Fibroblast of skin of right biceps (primary cell): ENCODE results near the gene PNLIPRP2.
A peak's percentile ranks its signal among the peaks of the same experiment; 100 is the strongest.

Experiments used
- DNase-seq: peaks from one replicate; pipeline ENCODE4 v3.0.0-alpha.2; 2013

Gene PNLIPRP2

DNA sequence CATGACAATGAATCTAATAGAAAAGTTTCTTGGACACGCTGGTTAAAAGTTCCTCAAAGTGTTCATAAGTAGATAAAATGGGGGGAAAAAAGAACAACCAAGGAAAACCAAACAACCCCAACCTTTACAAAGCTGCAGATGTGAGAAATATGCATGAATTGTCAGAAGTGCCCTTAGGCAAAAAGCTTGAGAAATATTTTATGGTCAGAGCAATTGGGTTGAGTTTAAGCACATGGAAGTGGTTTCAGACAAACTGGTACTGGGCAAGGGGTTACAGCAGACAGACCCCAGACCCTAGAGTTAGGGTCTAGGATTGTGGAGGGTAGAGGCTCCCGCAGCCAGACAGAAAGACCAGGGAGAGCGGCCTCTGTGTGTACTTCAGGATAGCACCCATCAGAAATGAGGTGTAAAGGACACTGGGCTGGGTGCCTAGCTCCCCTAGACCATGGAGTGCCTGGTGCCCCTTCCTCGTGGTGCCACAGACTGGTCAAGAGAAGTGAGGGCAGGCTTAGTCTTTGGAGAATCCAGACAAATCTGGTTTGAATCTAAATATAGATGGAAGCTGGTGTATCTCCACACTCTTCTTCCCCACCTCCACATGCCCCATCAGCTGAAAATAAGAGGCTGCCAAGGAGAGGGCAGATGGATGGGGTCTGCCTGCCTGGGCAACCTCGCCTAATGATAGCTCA, 37.3 kb downstream of the PNLIPRP2 start:
- no peak for DNase-seq

- no peak for DNase-seq
These were observed 38.4 kb downstream of the PNLIPRP2 start for GRCh38 chr10:116659049-116659670.

GRCh38 chr10:116660860-116661259, 40.1 kb downstream of the PNLIPRP2 start:
- DNase-seq: no peak

DNA sequence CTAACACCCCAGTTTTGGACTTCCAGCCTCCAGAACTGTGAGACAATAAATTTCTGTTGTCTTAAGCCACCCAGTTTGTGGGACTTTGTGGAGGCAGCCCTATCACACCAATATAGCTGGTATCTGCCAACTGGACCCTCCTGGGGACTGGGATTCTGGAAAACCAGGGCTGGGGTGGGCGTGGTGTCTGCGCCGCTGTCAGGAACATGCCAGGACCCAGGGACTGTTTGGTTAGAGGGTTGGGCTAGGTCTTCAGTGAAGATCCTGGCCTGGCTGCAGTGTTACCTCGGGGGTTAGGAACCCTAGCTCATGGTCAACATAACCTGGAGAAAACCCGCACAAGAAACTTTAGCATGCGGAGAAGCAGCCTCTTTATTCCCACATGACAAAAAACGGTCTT, 42.6 kb downstream of the PNLIPRP2 start:
- DNase-seq: no peak

- no peak for DNase-seq
These were observed 43.9 kb downstream of the PNLIPRP2 start for GRCh38 chr10:116664631-116665030.

DNA sequence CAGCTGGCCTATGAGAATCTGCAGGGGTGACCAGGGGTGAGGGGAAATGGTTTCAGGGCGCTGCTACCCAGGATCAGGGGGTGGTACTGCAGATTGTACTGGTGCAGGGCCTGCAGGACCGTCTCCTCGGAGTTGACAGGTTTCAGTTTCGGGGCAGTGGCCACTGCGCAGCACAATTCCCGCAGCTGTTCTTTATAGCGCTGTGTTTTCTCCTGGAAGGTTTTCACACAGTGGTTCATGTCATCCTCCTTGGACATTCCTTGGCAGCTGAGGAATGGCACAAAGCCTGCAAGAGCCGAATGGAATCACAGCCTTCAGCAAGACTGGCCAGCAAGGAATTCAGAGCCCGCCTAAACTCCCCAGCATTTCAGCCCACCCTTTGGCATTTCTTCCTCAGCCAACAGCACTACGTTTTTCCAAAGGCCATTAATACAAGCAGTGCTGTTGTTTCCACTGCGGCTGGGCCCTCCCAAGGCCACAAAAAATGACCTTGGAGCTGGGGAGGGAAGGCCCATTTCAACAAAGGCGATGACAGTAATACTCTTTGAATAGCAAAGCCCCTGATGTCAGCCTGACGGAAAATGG, 44.9 kb downstream of the PNLIPRP2 start:
- DNase-seq: no peak

DNA sequence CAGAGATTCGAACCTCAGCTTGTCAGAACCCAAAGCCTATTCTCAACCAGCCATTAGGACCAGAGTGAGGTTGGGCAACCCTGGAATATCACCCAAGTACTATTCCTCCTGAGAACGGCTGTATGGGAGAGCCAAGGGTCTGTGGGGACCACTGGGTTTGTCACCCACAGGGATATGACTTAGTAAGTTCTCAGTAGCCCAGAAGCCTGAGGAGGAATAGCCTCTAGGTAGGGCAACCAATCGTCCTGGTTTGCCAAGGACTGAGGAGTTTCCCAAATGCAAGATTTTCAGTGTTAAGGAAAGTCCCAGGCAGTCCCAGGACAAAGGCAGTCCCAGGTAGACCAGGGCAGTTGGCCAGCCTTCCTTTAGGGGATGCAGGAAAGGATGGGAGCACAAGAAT, 46.7 kb downstream of the PNLIPRP2 start:
- no peak for DNase-seq

- no peak for DNase-seq
These were observed 47.3 kb downstream of the PNLIPRP2 start for GRCh38 chr10:116668018-116668417.

GRCh38 chr10:116668446-116668845, 47.7 kb downstream of the PNLIPRP2 start:
- DNase-seq: no peak

GRCh38 chr10:116669080-116669479, 48.3 kb downstream of the PNLIPRP2 start:
- DNase-seq: no peak

GRCh38 chr10:116669832-116670644, 49.3 kb downstream of the PNLIPRP2 start:
- DNase-seq: no peak

GRCh38 chr10:116670706-116671105, 50.0 kb downstream of the PNLIPRP2 start:
- no peak for DNase-seq

DNA sequence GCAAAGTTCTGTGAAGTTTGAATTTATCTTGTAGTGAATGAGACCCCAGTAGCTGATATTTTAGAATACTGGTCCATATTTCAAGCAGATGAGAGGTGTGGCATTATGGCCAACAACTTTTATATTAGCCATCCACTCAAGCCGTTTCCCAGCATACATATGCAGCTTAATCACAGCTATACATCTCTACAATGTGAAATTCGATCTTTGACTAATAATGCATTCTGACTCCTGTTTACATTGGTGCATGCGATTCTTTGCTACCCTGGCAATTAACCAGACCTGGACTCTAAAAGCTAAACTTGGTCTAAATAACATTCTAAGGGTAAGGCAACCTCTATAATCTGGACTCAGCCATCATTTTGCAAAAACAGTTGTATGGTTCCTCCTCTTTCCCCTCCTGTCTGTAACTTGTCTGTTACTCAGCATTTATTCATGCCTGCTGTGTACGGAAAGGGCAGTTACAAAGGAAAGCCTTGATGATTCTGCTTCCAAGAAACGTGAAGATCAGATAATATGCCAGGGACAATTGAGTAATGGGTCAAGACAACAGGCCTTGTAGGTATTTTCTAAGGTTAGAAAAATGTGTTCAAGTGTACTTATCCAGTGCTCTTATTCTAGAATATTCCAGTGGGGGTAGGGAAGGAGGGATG, 50.6 kb downstream of the PNLIPRP2 start:
- peak; percentile 21 for DNase-seq

GRCh38 chr10:116672891-116673290, 52.1 kb downstream of the PNLIPRP2 start:
- DNase-seq: no peak

GRCh38 chr10:116673866-116674265, 53.1 kb downstream of the PNLIPRP2 start:
- DNase-seq: no peak

- no peak for DNase-seq
These were observed 54.2 kb downstream of the PNLIPRP2 start for GRCh38 chr10:116674901-116675423.

- DNase-seq: no peak
These were observed 55.4 kb downstream of the PNLIPRP2 start for GRCh38 chr10:116676118-116676517.

DNA sequence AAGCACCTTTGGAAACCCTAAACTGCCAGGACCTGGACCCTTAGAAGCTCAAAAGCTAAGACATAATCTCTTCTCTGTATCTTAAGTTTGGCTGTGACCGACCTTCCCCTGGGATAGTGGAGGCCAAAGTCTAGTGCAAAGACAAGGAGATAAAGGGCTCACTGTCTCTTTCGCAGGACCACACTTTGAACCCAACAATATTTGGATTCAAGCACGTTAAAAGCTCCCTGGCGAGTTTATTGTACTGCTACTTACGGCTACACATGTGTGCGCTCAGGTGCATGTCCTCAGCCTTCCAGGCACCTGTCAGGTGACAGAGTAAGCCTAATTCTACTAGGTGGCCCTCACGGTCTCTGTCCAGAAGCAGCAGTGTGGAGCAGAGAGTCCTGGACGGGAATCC, 55.9 kb downstream of the PNLIPRP2 start:
- no peak for DNase-seq

GRCh38 chr10:116679351-116679750, 58.6 kb downstream of the PNLIPRP2 start:
- DNase-seq: no peak

GRCh38 chr10:116683166-116683565, 62.4 kb downstream of the PNLIPRP2 start:
- DNase-seq: no peak

DNA sequence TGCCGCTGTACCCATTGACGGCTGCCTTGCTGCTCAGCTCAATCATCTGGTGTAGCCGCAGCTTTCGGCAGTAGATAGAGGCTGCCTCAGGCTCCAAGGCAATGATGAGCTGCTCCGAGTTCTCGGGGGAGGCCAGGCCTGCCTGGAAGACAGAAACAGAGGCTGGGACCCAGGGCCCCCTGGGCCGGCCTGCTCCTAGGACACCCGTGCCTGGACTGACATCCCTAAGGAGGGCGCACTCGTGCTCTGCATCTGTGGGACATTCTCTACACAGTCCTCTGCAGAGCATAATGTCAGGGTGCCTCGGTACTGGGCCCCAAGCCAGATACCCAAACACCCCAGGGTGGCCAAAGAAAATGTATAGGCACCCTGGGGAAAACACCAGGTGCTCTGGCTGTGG, 63.1 kb downstream of the PNLIPRP2 start:
- DNase-seq: no peak

DNA sequence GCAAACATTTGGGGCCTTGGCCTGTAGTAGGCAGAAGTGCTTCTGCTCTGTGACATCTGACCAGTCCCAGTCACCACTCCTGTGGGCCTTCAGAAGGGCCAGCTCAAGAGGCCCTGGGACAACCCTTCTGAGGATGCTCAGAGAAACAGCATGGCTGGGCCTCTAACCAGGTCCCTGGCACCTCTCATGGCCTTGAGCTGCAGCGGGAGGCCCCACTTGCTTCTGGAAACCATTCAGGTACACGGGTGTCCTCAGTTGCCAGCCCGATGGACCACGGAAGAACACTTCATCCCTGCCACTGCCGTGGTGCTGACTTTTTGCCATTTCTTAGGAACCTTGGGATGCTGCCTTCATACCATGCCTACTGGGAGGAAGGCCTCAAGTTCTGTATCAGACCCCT, 64.0 kb downstream of the PNLIPRP2 start:
- no peak for DNase-seq

DNA sequence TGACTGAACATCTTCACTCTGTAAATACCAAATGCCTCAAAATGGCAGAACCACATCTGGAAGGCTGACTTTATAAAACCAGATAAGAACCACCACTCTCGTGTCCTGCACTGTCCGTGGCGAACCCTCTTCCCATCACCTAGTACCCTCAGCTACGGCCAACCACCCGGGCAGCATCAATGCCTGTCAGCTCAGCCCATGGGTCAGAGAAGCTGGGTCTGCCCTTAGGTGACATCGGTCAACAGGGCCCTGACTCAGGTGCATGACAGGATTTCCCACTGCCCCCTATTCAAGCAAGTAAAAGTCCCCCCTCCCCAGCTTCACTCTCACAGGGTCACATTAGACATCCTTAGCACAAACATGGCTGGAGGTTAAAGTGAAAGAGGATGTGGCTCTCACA, 65.1 kb downstream of the PNLIPRP2 start:
- no peak for DNase-seq
